H1 (cell line): ENCODE data around the gene RNF126. TPM values are rescaled to one million over a fixed set of nuclear protein-coding genes. Genes with fewer than 3 reads are reported as not detected.
"Not testable (repeated sequence)": the region's sequence is repeated elsewhere in the genome, so short reads cannot be mapped to it uniquely, and the experiment has no call there.

ENCODE experiments used
- CTCF ChIA-PET: fragments of 300-600 bp; sonication (Branson Sonifier 250); formaldehyde crosslinking; loops from one replicate; lab custom pipeline; 2021; ENCODE audit not compliant: partially characterized antibody; lab: Charles Lee
- POLR2A ChIA-PET: fragments of 300-600 bp; sonication (Branson Sonifier 250); formaldehyde crosslinking; loops from one replicate; lab custom pipeline; 2021; ENCODE audit warnings: inconsistent platforms; ENCODE audit not compliant: partially characterized antibody; lab: Charles Lee
- DNase-seq, 2 experiments: peaks; one replicate each; pipeline versions ENCODE4 v3.0.0 to v3.0.0-alpha.2; 2010 to 2022; ENCODE audit warnings: low spot score in 2 of 2, low read depth in 1 of 2, mixed read lengths in 1 of 2
- FAIRE-seq: peaks from 2 replicates; lab custom pipeline; 2011; peaks lifted over from hg19 to GRCh38; lab: Jason Lieb, UNC
- H2AFZ ChIP-seq: 2 replicates; pipeline ENCODE4 v1.8.1; 2012; ENCODE audit warnings: low read length, inconsistent platforms
- H2AK5ac ChIP-seq: 2 replicates; pipeline ENCODE4 v1.6.1; 2013; ENCODE audit warnings: low read depth, low read length
- H2BK120ac ChIP-seq: replicated peaks from 2 replicates; pipeline ENCODE3; 2013; ENCODE audit warnings: low read depth, low read length, inconsistent platforms
- H2BK12ac ChIP-seq: 2 replicates; pipeline ENCODE4 v1.6.1; 2013; ENCODE audit warnings: low read depth, low read length
- H2BK15ac ChIP-seq: 2 replicates; pipeline ENCODE4 v1.6.1; 2013; ENCODE audit warnings: low read length
- H2BK20ac ChIP-seq: 2 replicates; pipeline ENCODE4 v1.6.1; 2013; ENCODE audit warnings: low read length
- H2BK5ac ChIP-seq: 2 replicates; pipeline ENCODE4 v1.6.1; 2013; ENCODE audit warnings: low read depth, low read length
- H3K14ac ChIP-seq: 2 replicates; pipeline ENCODE4 v1.6.1; 2013; ENCODE audit warnings: inconsistent platforms; ENCODE audit not compliant: insufficient read length
- H3K18ac ChIP-seq: 2 replicates; pipeline ENCODE4 v1.6.1; 2013; ENCODE audit warnings: low read length; ENCODE audit errors: extremely low read depth
- H3K23ac ChIP-seq: 2 replicates; pipeline ENCODE4 v1.6.1; 2013; ENCODE audit warnings: inconsistent platforms; ENCODE audit not compliant: insufficient read length
- H3K23me2 ChIP-seq: 2 replicates; pipeline ENCODE4 v1.6.1; 2013; ENCODE audit warnings: low read depth, low read length
- H3K27ac ChIP-seq: 2 replicates; pipeline ENCODE4 v1.6.1; 2011; ENCODE audit warnings: low read depth, low read length, inconsistent platforms
- H3K27me3 ChIP-seq, 4 experiments: replicated peaks in 1 of 4; 1 replicate in 1 of 4; 2 replicates in 3 of 4; pipeline versions ENCODE4 v1.6.1 to v1.8.1; 2011 to 2013; ENCODE audit warnings: low read length in 3 of 4, mild to moderate bottlenecking in 3 of 4, inconsistent platforms in 2 of 4, mixed read lengths in 2 of 4, moderate library complexity in 1 of 4; ENCODE audit not compliant: control insufficient read depth in 3 of 4, insufficient read depth in 3 of 4; ENCODE audit errors: extremely low read depth in 1 of 4
- H3K36me3 ChIP-seq, 4 experiments: 2 replicates each; pipeline versions ENCODE4 v1.6.1 to v1.8.1; 2011 to 2013; ENCODE audit warnings: mild to moderate bottlenecking in 4 of 4, low read length in 3 of 4, moderate library complexity in 2 of 4, control low read depth in 1 of 4, inconsistent platforms in 1 of 4; ENCODE audit not compliant: insufficient read depth in 4 of 4, control insufficient read depth in 2 of 4
- H3K4ac ChIP-seq: replicated peaks from 2 replicates; pipeline ENCODE3; 2013; ENCODE audit warnings: low read length, low read depth, mixed read lengths, inconsistent platforms; ENCODE audit not compliant: insufficient read length
- H3K4me1 ChIP-seq, 4 experiments: replicated peaks in 1 of 4; 1 replicate in 1 of 4; 2 replicates in 3 of 4; pipeline versions ENCODE4 v1.6.1 to v1.8.1; 2011 to 2013; ENCODE audit warnings: low read length in 3 of 4, inconsistent platforms in 2 of 4, mixed read lengths in 1 of 4; ENCODE audit not compliant: insufficient read depth in 4 of 4, control insufficient read depth in 3 of 4
- H3K4me2 ChIP-seq, 2 experiments: 2 replicates each; pipeline versions ENCODE4 v1.6.1 to v1.8.1; 2011 to 2013; ENCODE audit warnings: low read depth in 2 of 2, low read length in 2 of 2, control low read depth in 1 of 2, inconsistent platforms in 1 of 2, mild to moderate bottlenecking in 1 of 2; ENCODE audit not compliant: insufficient read depth in 1 of 2
- H3K4me3 ChIP-seq, 4 experiments: fragments of 200-600, 300-600 bp in 1 of 4; sonication (generic), shearing (Covaris generic), sonication (Bioruptor Twin) in 1 of 4; 2 replicates each; pipeline versions ENCODE4 v1.5.1 to v1.8.1; 2011 to 2016; ENCODE audit warnings: low read length in 4 of 4, low read depth in 3 of 4, control low read depth in 2 of 4, inconsistent platforms in 2 of 4, mild to moderate bottlenecking in 2 of 4, mixed read lengths in 1 of 4, moderate library complexity in 1 of 4; ENCODE audit not compliant: insufficient read depth in 2 of 4; ENCODE audit errors: extremely low read depth in 1 of 4
- H3K56ac ChIP-seq: replicated peaks from 2 replicates; pipeline ENCODE3; 2013; ENCODE audit warnings: low read depth, mild to moderate bottlenecking, mixed read lengths, low read length, inconsistent platforms; ENCODE audit not compliant: insufficient read length
- H3K79me1 ChIP-seq: 2 replicates; pipeline ENCODE4 v1.6.1; 2013; ENCODE audit warnings: low read depth, low read length, control low read depth
- H3K79me2 ChIP-seq, 2 experiments: 2 replicates each; pipeline versions ENCODE4 v1.6.1 to v1.8.1; 2012 to 2013; ENCODE audit warnings: low read length in 2 of 2, mild to moderate bottlenecking in 2 of 2, inconsistent platforms in 1 of 2; ENCODE audit not compliant: insufficient read depth in 2 of 2, control insufficient read depth in 1 of 2
- H3K9ac ChIP-seq, 4 experiments: replicated peaks in 1 of 4; 1 replicate in 1 of 4; 2 replicates in 3 of 4; pipeline versions ENCODE4 v1.6.1 to v1.8.1; 2011 to 2013; ENCODE audit warnings: low read depth in 3 of 4, low read length in 3 of 4, control low read depth in 2 of 4, mild to moderate bottlenecking in 2 of 4, moderate library complexity in 2 of 4, inconsistent platforms in 1 of 4; ENCODE audit errors: extremely low read depth in 1 of 4
- H3K9me3 ChIP-seq, 2 experiments: 2 replicates each; pipeline versions ENCODE4 v1.6.1 to v1.8.1; 2012 to 2013; ENCODE audit warnings: mild to moderate bottlenecking in 2 of 2, moderate library complexity in 2 of 2, control low read depth in 1 of 2, inconsistent platforms in 1 of 2, low read depth in 1 of 2, low read length in 1 of 2, mixed read lengths in 1 of 2; ENCODE audit not compliant: insufficient read depth in 2 of 2
- H4K20me1 ChIP-seq, 2 experiments: replicated peaks in 1 of 2; 2 replicates each; pipeline versions ENCODE3 to v1.8.1; 2011 to 2013; ENCODE audit warnings: inconsistent platforms in 2 of 2, low read length in 2 of 2, mild to moderate bottlenecking in 1 of 2; ENCODE audit not compliant: insufficient read depth in 2 of 2, control insufficient read depth in 1 of 2
- H4K5ac ChIP-seq: 2 replicates; pipeline ENCODE4 v1.6.1; 2013; ENCODE audit warnings: low read length, low read depth, mixed read lengths, inconsistent platforms; ENCODE audit not compliant: insufficient read length
- H4K8ac ChIP-seq: 2 replicates; pipeline ENCODE4 v1.8.0; 2013; ENCODE audit warnings: mild to moderate bottlenecking, moderate library complexity, low read length, inconsistent platforms; ENCODE audit not compliant: insufficient read depth; ENCODE audit errors: extremely low read depth
- H4K91ac ChIP-seq: replicated peaks from 2 replicates; pipeline ENCODE3; 2013; ENCODE audit warnings: low read length, mixed read lengths, inconsistent platforms; ENCODE audit not compliant: insufficient read length
- WGBS, 2 experiments: shearing (Covaris generic) in 1 of 2; methylation state at CpG; one replicate each; pipeline versions ENCODE4 v1.1.6 to v1.1.7; 2013 to 2015; ENCODE audit warnings: low lambda C conversion rate in 2 of 2, mixed read lengths in 2 of 2, inconsistent platforms in 1 of 2, low coverage in 1 of 2, missing lambda C conversion rate in 1 of 2; ENCODE audit not compliant: insufficient replicate concordance in 2 of 2, insufficient coverage in 1 of 2, insufficient read length in 1 of 2; ENCODE audit errors: extremely low coverage in 1 of 2, missing lambda C conversion rate in 1 of 2; 5-methylcytosine and 5-hydroxymethylcytosine counted together
- polyA plus RNA-seq, 7 experiments: library from polyadenylated mRNA; depleted of rRNA in 3 of 7; stranded (reverse) in 5 of 7; unstranded in 2 of 7; fragments of >200 nt in 5 of 7; fragments of 200-250 nt in 2 of 7; gene quantifications; 1 replicate in 5 of 7; 2 replicates in 1 of 7; 4 replicates in 1 of 7; pipeline versions ENCODE4 v1.2.1 to v1.2.3, GENCODE V29; 2011 to 2013; ENCODE audit warnings: missing spikeins in 2 of 7, mixed read lengths in 2 of 7
- total RNA-seq: library from RNA; stranded (reverse); fragmentation: NEBNext Ultra II Directional; extraction: Animal tissue kit (Norgen Biotek cat#: 25700); gene quantifications from 2 replicates; pipeline ENCODE4 v1.2.1, GENCODE V29; 2021

RNF126 gene
- total and polyA plus RNA-seq, 2 of the 8 experiments (the other 6 are each of a cell fraction or from before 2014, with no cell fraction given), result 21.8 to 68.0 TPM

GRCh38 chr19:629515-629914, 33.5 kb downstream of the RNF126 start:
- POLR2A ChIA-PET, result interaction anchor here (1.5 kb wide), 1 partner anchor 183 kb away, joined by 3 read pairs; no protein-coding TSS in a partner anchor
- not testable (repeated sequence) for DNase-seq

More at GRCh38 chr19:629515-629914, 33.5 kb downstream of the RNF126 start:
- not testable (repeated sequence) for H3K56ac ChIP-seq, H3K4me3 ChIP-seq, H4K91ac ChIP-seq, H3K4me1 ChIP-seq, H3K4ac ChIP-seq, H2BK120ac ChIP-seq, H3K23ac ChIP-seq, H2BK15ac ChIP-seq, H3K18ac ChIP-seq, H3K79me1 ChIP-seq, FAIRE-seq, H4K5ac ChIP-seq, H2AK5ac ChIP-seq, H3K27ac ChIP-seq, H2BK5ac ChIP-seq, H2AFZ ChIP-seq, H3K27me3 ChIP-seq, H3K14ac ChIP-seq, H3K9ac ChIP-seq, H2BK20ac ChIP-seq, H2BK12ac ChIP-seq, H4K8ac ChIP-seq, H3K4me2 ChIP-seq, H3K9me3 ChIP-seq, H4K20me1 ChIP-seq, H3K23me2 ChIP-seq
- WGBS, 2 experiments, result 92% methylated on average over 25 of the region's 25 CpGs; no CpG with 5 or more reads in 1 of the 2 experiments
- H3K79me2 ChIP-seq, result peaks cover 0 to 18% of the 10 kb centered on the region in 2 experiments; a peak in 1 of 4 replicates
- peaks cover 0 to 12% (median 7%) of the 10 kb centered on the region in 4 experiments; a peak in 6 of 8 replicates for H3K36me3 ChIP-seq
- CTCF ChIA-PET, result interaction anchor here (1.3 to 4.4 kb wide), 2 partner anchors 12 to 44 kb away, joined by 6 to 26 read pairs; no protein-coding TSS in a partner anchor
